Esophagus squamous epithelium (tissue), 4 donors: Measurements from ENCODE around the gene SEPTIN2.

Source experiments
- POLR2A ChIP-seq, 4 donors: fragments of 450-650 bp; IDR thresholded peaks; one replicate each; pipeline ENCODE4 v1.6.1; 2017; ENCODE audit warnings: antibody characterized with exemption in 4 of 4, mild to moderate bottlenecking in 4 of 4, moderate library complexity in 3 of 4
- TF ChIP-seq, protein P1 (sequence below), 6 experiments: fragments of 450-650 bp in 4 of 6; fragments of 200-600 bp in 2 of 6; sonication (generic) in 2 of 6; IDR thresholded peaks; one replicate each; pipeline ENCODE4 v1.5.1; 2016 to 2019; ENCODE audit warnings: antibody characterized with exemption in 6 of 6, mild to moderate bottlenecking in 4 of 6, moderate library complexity in 4 of 6

DNA sequence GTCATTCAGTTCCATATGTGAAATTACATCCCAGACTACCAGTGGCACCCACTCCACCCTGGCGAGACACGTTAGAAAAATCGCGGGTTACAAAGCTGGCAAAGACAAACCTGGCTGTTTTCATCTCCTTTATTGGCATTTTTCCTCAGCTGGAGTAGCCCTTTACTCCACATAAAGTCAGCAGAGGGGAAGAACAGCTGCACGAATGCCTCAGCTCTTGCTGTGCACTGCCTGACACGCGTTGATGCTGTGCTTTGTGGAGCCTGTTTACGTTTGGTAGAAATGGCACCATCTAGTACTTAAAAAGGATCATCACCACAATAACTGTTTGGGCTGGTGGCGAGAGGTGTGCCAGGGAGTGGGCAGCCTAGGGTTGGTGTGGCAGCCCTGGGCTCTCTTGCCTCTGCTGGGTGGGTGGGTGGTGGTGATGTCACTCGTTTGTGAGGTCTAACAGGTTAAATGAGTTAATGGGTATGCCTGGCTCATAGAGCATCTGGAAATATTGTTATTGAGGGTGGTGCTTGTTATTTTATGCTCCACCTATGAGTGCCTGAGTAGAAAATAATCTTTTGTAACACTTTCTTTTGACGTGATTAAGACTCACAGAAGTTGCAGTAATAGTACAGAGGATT, 56.8 kb downstream of the SEPTIN2 start:
- TF ChIP-seq, protein P1, sequence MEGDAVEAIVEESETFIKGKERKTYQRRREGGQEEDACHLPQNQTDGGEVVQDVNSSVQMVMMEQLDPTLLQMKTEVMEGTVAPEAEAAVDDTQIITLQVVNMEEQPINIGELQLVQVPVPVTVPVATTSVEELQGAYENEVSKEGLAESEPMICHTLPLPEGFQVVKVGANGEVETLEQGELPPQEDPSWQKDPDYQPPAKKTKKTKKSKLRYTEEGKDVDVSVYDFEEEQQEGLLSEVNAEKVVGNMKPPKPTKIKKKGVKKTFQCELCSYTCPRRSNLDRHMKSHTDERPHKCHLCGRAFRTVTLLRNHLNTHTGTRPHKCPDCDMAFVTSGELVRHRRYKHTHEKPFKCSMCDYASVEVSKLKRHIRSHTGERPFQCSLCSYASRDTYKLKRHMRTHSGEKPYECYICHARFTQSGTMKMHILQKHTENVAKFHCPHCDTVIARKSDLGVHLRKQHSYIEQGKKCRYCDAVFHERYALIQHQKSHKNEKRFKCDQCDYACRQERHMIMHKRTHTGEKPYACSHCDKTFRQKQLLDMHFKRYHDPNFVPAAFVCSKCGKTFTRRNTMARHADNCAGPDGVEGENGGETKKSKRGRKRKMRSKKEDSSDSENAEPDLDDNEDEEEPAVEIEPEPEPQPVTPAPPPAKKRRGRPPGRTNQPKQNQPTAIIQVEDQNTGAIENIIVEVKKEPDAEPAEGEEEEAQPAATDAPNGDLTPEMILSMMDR (IDR thresholded peaks at IDR 0.05), result no peak
- no peak for TF ChIP-seq POLR2A (IDR thresholded peaks at IDR 0.05)
